Measurements from ENCODE around the gene USP16. TPM values are rescaled to one million over a fixed set of nuclear protein-coding genes. Genes with fewer than 3 reads are reported as not detected.
"Not testable (repeated sequence)": the region's sequence is repeated elsewhere in the genome, so short reads cannot be mapped to it uniquely, and the experiment has no call there.

Gene USP16
- total RNA-seq, 3 donors from 2014 or later = 35.4 to 53.0 (median 35.7) TPM

GRCh38 chr21:29075706-29076466 is 51.4 kb downstream of the USP16 start:
- H3K27ac ChIP-seq = no peak overlapping the region
- H3K27me3 ChIP-seq = no peaks in the 10 kb centered on the region
- intact Hi-C loops (cut with DNase I; ENCODE audit: low total_unique reads) = loop anchor here (5.0 kb wide), 1 partner anchor 1284 kb away; no protein-coding TSS in a partner anchor
- DNase-seq (ENCODE audit: low spot score in 2 of 2) = no peak
- no peaks in the 10 kb centered on the region for H3K36me3 ChIP-seq
- no peak overlapping the region for H3K4me3 ChIP-seq
- peaks cover 0 to 11% of the 10 kb centered on the region in 2 donors for H3K4me1 ChIP-seq
- TF ChIP-seq POLR2AphosphoS5 (IDR thresholded peaks at IDR 0.05) (no peak), CTCF (IDR thresholded peaks at IDR 0.05) (no peak), POLR2A (IDR thresholded peaks at IDR 0.05) (no peak)
- H3K9me3 ChIP-seq = no peaks in the 10 kb centered on the region

DNA sequence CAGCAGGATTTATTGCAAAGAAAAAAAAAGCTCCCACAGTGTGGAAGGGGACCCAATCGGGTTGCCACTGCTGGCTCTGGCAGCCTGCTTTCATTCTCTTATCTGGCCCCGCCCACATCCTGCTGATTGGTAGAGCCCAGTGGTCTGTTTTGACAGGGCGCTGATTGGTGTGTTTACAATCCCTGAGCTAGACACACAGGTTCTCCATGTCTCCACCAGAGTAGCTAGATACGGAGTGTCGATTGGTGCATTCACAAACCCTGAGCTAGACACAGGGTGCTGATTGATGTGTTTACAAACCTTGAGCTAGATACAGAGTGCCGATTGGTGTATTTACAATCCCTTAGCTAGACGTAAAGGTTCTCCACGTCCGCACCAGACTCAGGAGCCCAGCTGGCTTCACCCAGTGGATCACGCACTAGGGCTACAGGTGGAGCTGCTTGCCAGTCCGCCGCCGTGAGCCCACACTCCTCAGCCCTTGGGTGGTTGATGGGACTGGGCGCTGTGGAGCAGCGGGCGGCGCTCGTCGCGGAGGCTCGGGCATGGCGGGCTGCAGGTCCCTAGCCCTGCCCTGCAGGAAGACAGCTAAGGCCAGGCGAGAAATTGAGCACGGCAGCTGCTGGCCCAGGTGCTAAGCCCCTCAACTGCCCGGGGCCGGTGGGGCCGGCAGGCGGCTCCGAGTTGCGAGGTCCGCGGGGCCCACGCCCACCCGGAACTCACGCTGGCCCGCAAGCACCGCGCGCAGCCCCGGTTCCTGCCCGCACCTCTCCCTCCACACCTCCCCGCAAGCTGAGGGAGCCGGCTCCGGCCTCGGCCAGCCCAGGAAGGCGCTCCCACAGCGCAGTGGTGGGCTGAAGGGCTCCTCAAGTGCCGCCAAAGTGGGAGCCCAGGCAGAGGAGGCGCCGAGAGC is 52.5 kb downstream of the USP16 start:
- H3K27me3 ChIP-seq, H3K36me3 ChIP-seq, H3K9me3 ChIP-seq, H3K4me1 ChIP-seq: not testable (repeated sequence)
- DNase-seq (ENCODE audit: low spot score in 2 of 2) = peak in 1 of 2 donors; percentile 69
- intact Hi-C loops (cut with DNase I; ENCODE audit: low total_unique reads) = loop anchor here (5.0 kb wide), 1 partner anchor 1285 kb away; no protein-coding TSS in a partner anchor
- Histone ChIP-seq H3K4me3 (peak overlapping the region; percentile 45 to 66 (median 60)), H3K27ac (peak overlapping the region; percentile 71 to 84)

DNA sequence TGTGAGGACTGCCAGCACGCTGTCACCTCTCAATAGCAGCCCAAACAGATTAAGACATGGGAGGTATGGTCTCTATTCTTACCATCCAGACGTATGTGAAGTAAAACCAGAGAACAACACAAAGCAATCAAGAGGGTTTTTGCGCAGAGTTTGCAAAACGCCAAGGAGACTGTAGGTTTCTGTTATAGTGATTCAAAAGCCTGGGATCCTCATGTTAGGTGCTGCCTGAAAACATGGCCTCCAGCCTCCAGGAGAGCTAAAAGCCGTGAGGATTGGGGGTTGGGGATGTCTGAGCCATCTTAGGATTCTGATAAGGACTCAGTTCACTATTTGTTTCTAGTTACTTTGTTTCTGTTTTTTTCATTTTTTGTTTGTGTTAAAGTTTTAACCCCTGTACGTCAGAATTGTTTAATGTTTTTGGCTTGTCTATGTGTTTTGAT is 53.2 kb downstream of the USP16 start:
- H3K27ac ChIP-seq = peak overlapping the region; percentile 71 to 84
- H3K4me3 ChIP-seq = peak overlapping the region; percentile 45 to 66 (median 60)
- H3K4me1 ChIP-seq = no peaks in the 10 kb centered on the region
- no peaks in the 10 kb centered on the region for H3K27me3 ChIP-seq
- intact Hi-C loops (cut with DNase I; ENCODE audit: low total_unique reads) = loop anchor here (5.0 kb wide), 1 partner anchor 1285 kb away; no protein-coding TSS in a partner anchor
- no peak for DNase-seq (ENCODE audit: low spot score in 2 of 2)
- TF ChIP-seq CTCF (IDR thresholded peaks at IDR 0.05) (no peak), POLR2A (IDR thresholded peaks at IDR 0.05) (no peak), POLR2AphosphoS5 (IDR thresholded peaks at IDR 0.05) (no peak)
- no peaks in the 10 kb centered on the region for H3K9me3 ChIP-seq
- H3K36me3 ChIP-seq = no peaks in the 10 kb centered on the region

- H3K27ac ChIP-seq = no peak overlapping the region
- TF ChIP-seq CTCF (IDR thresholded peaks at IDR 0.05) (no peak), POLR2A (IDR thresholded peaks at IDR 0.05) (no peak), POLR2AphosphoS5 (IDR thresholded peaks at IDR 0.05) (no peak)
- H3K36me3 ChIP-seq = no peaks in the 10 kb centered on the region
- H3K9me3 ChIP-seq = no peaks in the 10 kb centered on the region
- H3K4me1 ChIP-seq = no peaks in the 10 kb centered on the region
- intact Hi-C loops (cut with DNase I; ENCODE audit: low total_unique reads) = loop anchor here (5.0 kb wide), 1 partner anchor 1287 kb away; no protein-coding TSS in a partner anchor
- no peaks in the 10 kb centered on the region for H3K27me3 ChIP-seq
- DNase-seq (ENCODE audit: low spot score in 2 of 2) = no peak
- no peak overlapping the region for H3K4me3 ChIP-seq
These were observed 54.6 kb downstream of the USP16 start for GRCh38 chr21:29078869-29079767.

GRCh38 chr21:29080454-29080941 is 56.0 kb downstream of the USP16 start:
- Histone ChIP-seq H3K4me1 (no peaks in the 10 kb centered on the region), H3K36me3 (no peaks in the 10 kb centered on the region), H3K4me3 (no peak overlapping the region), H3K27ac (peak overlapping the region in 1 of 2 donors; percentile 15), H3K9me3 (no peaks in the 10 kb centered on the region), H3K27me3 (no peaks in the 10 kb centered on the region)
- intact Hi-C loops (cut with DNase I; ENCODE audit: low total_unique reads) = no loop called here
- DNase-seq (ENCODE audit: low spot score in 2 of 2) = no peak
- no peak for TF ChIP-seq POLR2AphosphoS5 (IDR thresholded peaks at IDR 0.05)
- no peak for TF ChIP-seq CTCF (IDR thresholded peaks at IDR 0.05)
- no peak for TF ChIP-seq POLR2A (IDR thresholded peaks at IDR 0.05)

All from breast epithelium (tissue), 4 donors.